Measurements from ENCODE around the gene TNNT2.
A peak's percentile ranks its signal among the peaks of the same experiment; 100 is the strongest.

TNNT2 gene

GRCh38 chr1:201377611-201378092 lies at the start of gene TNNT2:
TSS of gene TNNT2 (minus strand) at chr1:201377680. CDS start at chr1:201373254, 4,426 bp downstream.
- no peak for DNase-seq

- DNase-seq = no peak
Measured at GRCh38 chr1:201426479-201427310, 49.2 kb upstream of the TNNT2 start.

GRCh38 chr1:201424146-201424545 lies 46.7 kb upstream of the TNNT2 start:
- DNase-seq = no peak

- DNase-seq = no peak
Measured at GRCh38 chr1:201423655-201424054, 46.2 kb upstream of the TNNT2 start.

- DNase-seq = peak; percentile 30
Measured at GRCh38 chr1:201422436-201423030, 45.1 kb upstream of the TNNT2 start.

- DNase-seq = no peak
Measured at GRCh38 chr1:201422026-201422425, 44.5 kb upstream of the TNNT2 start.

- no peak for DNase-seq
Measured at GRCh38 chr1:201421041-201421440, 43.6 kb upstream of the TNNT2 start.

- DNase-seq = no peak
Measured at GRCh38 chr1:201420608-201421002, 43.1 kb upstream of the TNNT2 start.

- no peak for DNase-seq
Measured at GRCh38 chr1:201419746-201420607, 42.5 kb upstream of the TNNT2 start.

GRCh38 chr1:201419256-201419655 lies 41.8 kb upstream of the TNNT2 start:
- DNase-seq = no peak

GRCh38 chr1:201418461-201418860 lies 41.0 kb upstream of the TNNT2 start:
- no peak for DNase-seq

GRCh38 chr1:201414051-201414738 lies 36.7 kb upstream of the TNNT2 start:
- DNase-seq = no peak

- no peak for DNase-seq
Measured at GRCh38 chr1:201411292-201411691, 33.8 kb upstream of the TNNT2 start.

- DNase-seq = no peak
Measured at GRCh38 chr1:201409440-201409839, 32.0 kb upstream of the TNNT2 start.

- no peak for DNase-seq
Measured at GRCh38 chr1:201408834-201409200, 31.3 kb upstream of the TNNT2 start.

- DNase-seq = peak; percentile 74
Measured at GRCh38 chr1:201408176-201408833, 30.8 kb upstream of the TNNT2 start.

GRCh38 chr1:201406831-201407406 lies 29.4 kb upstream of the TNNT2 start:
- no peak for DNase-seq

GRCh38 chr1:201405484-201405831 lies 28.0 kb upstream of the TNNT2 start:
- no peak for DNase-seq

GRCh38 chr1:201404722-201405483 lies 27.4 kb upstream of the TNNT2 start:
- no peak for DNase-seq

- DNase-seq = no peak
Measured at GRCh38 chr1:201404055-201404454, 26.6 kb upstream of the TNNT2 start.

GRCh38 chr1:201403359-201403758 lies 25.9 kb upstream of the TNNT2 start:
- DNase-seq = no peak
